ENCODE measurements around the gene BDKRB2.

BDKRB2 gene

GRCh38 chr14:96160076-96160912 is 44.3 kb upstream of the BDKRB2 start:
- no peak for ATAC-seq
- TF ChIP-seq TCF4 (CRISPR knock-in tag; IDR thresholded peaks at IDR 0.05; ENCODE audit: borderline replicate concordance) (no peak), CSRNP3 (CRISPR knock-in tag; IDR thresholded peaks at IDR 0.05) (no peak), POU6F1 (CRISPR knock-in tag; IDR thresholded peaks at IDR 0.05; ENCODE audit: borderline replicate concordance, low read depth) (no peak), TSHZ2 (CRISPR knock-in tag; IDR thresholded peaks at IDR 0.05) (no peak), ZFP3 (CRISPR knock-in tag; IDR thresholded peaks at IDR 0.05) (no peak), ARNTL (CRISPR knock-in tag; IDR thresholded peaks at IDR 0.05; ENCODE audit: borderline replicate concordance, low read depth) (no peak), PATZ1 (CRISPR knock-in tag; IDR thresholded peaks at IDR 0.05; ENCODE audit: borderline replicate concordance) (no peak), ZNF565 (CRISPR knock-in tag; conservative IDR thresholded peaks at IDR 0.05; ENCODE audit: low read depth) (no peak), CSDC2 (CRISPR knock-in tag; IDR thresholded peaks at IDR 0.05) (no peak), ZC3H10 (CRISPR knock-in tag; IDR thresholded peaks at IDR 0.05) (no peak), BACH2 (CRISPR knock-in tag; IDR thresholded peaks at IDR 0.05; ENCODE audit: borderline replicate concordance) (no peak), RARB (CRISPR knock-in tag; IDR thresholded peaks at IDR 0.05) (no peak)

- ATAC-seq = no peak
Observed at GRCh38 chr14:96160913-96161310, 43.7 kb upstream of the BDKRB2 start.

GRCh38 chr14:96161636-96162035 is 43.0 kb upstream of the BDKRB2 start:
- ATAC-seq = no peak
- TF ChIP-seq CSDC2 (CRISPR knock-in tag; IDR thresholded peaks at IDR 0.05) (no peak), TSHZ2 (CRISPR knock-in tag; IDR thresholded peaks at IDR 0.05) (no peak), CREB5 (CRISPR knock-in tag; IDR thresholded peaks at IDR 0.05; ENCODE audit: low read depth) (no peak), GLIS3 (CRISPR knock-in tag; IDR thresholded peaks at IDR 0.05) (no peak), ISL1 (CRISPR knock-in tag; IDR thresholded peaks at IDR 0.05) (no peak), ZNF565 (CRISPR knock-in tag; conservative IDR thresholded peaks at IDR 0.05; ENCODE audit: low read depth) (no peak), ZNF70 (CRISPR knock-in tag; IDR thresholded peaks at IDR 0.05) (no peak), ARNTL (CRISPR knock-in tag; IDR thresholded peaks at IDR 0.05; ENCODE audit: borderline replicate concordance, low read depth) (no peak), OSR1 (CRISPR knock-in tag; IDR thresholded peaks at IDR 0.05) (no peak), CSRNP3 (CRISPR knock-in tag; IDR thresholded peaks at IDR 0.05) (no peak), RARB (CRISPR knock-in tag; IDR thresholded peaks at IDR 0.05) (no peak), PATZ1 (CRISPR knock-in tag; IDR thresholded peaks at IDR 0.05; ENCODE audit: borderline replicate concordance) (no peak), BACH2 (CRISPR knock-in tag; IDR thresholded peaks at IDR 0.05; ENCODE audit: borderline replicate concordance) (no peak), SNAI2 (CRISPR knock-in tag; IDR thresholded peaks at IDR 0.05) (no peak), ESRRG (CRISPR knock-in tag; IDR thresholded peaks at IDR 0.05) (no peak)

More at GRCh38 chr14:96160913-96161310, 43.7 kb upstream of the BDKRB2 start:
- TF ChIP-seq CSDC2 (CRISPR knock-in tag; IDR thresholded peaks at IDR 0.05) (no peak), TOX (CRISPR knock-in tag; IDR thresholded peaks at IDR 0.05; ENCODE audit: borderline replicate concordance) (no peak), ZC3H10 (CRISPR knock-in tag; IDR thresholded peaks at IDR 0.05) (no peak)

All from SK-N-SH treated with all-trans-retinoic acid at 6 μM for 48 hours (cell line).